Smooth muscle cell (in vitro differentiated cells): ENCODE results near the gene MRPL44. TPM values are rescaled to one million over a fixed set of nuclear protein-coding genes. Genes with fewer than 3 reads are reported as not detected.

Experiments used
- DNase-seq: peaks from one replicate; lab custom pipeline; 2025; ENCODE audit not compliant: unreplicated experiment; lab: John Stamatoyannopoulos, UW
- H2AFZ ChIP-seq: fragments of 200-600 bp; sonication (generic); 2 replicates; pipeline ENCODE4 v1.6.0; 2016; ENCODE audit warnings: antibody characterized with exemption, low read depth, mild to moderate bottlenecking
- H3F3A ChIP-seq: fragments of 200-600 bp; sonication (generic); 2 replicates; pipeline ENCODE4 v1.6.0; 2017; ENCODE audit warnings: antibody characterized with exemption, low read depth
- H3K27ac ChIP-seq: fragments of 200-600 bp; sonication (generic); 2 replicates; pipeline ENCODE4 v1.5.1; 2016; ENCODE audit warnings: low read depth, mild to moderate bottlenecking
- H3K27me3 ChIP-seq: fragments of 200-600 bp; sonication (generic); 2 replicates; pipeline ENCODE4 v1.6.1; 2016; ENCODE audit warnings: low read depth, mild to moderate bottlenecking
- H3K36me3 ChIP-seq: fragments of 200-600 bp; sonication (generic); 2 replicates; pipeline ENCODE4 v1.5.1; 2016; ENCODE audit warnings: low read depth
- H3K4me1 ChIP-seq: fragments of 200-600 bp; sonication (generic); 2 replicates; pipeline ENCODE4 v1.5.1; 2016; ENCODE audit warnings: low read depth
- H3K4me2 ChIP-seq: fragments of 200-600 bp; sonication (generic); 2 replicates; pipeline ENCODE4 v1.6.0; 2016; ENCODE audit warnings: mild to moderate bottlenecking
- H3K4me3 ChIP-seq: fragments of 200-600 bp; sonication (generic); 2 replicates; pipeline ENCODE4 v1.5.1; 2016; ENCODE audit warnings: mild to moderate bottlenecking
- H3K79me2 ChIP-seq: fragments of 200-600 bp; sonication (generic); 2 replicates; pipeline ENCODE4 v1.6.0; 2016; ENCODE audit warnings: low read depth, mild to moderate bottlenecking
- H3K9ac ChIP-seq: fragments of 200-600 bp; sonication (generic); 2 replicates; pipeline ENCODE4 v1.6.0; 2016; ENCODE audit warnings: low read depth
- H3K9me3 ChIP-seq: fragments of 200-600 bp; sonication (generic); replicated peaks from 2 replicates; pipeline ENCODE4 v1.5.1; 2016; ENCODE audit warnings: low read depth
- H4K20me1 ChIP-seq: fragments of 200-600 bp; sonication (generic); 2 replicates; pipeline ENCODE4 v1.6.0; 2016; ENCODE audit warnings: low read depth
- WGBS: methylation state at CpG from one replicate; pipeline ENCODE4 v1.1.7; 2016; ENCODE audit warnings: low lambda C conversion rate; 5-methylcytosine and 5-hydroxymethylcytosine counted together
- polyA plus RNA-seq: library from polyadenylated mRNA; unstranded; fragments of >200 nt; fragmentation: Nextera tagmentation; extraction: Ambion mirVana; gene quantifications from 2 replicates; pipeline ENCODE4 v1.2.1, GENCODE V29; 2016
- total RNA-seq: library from RNA; depleted of rRNA; stranded (reverse); fragments of >200 nt; gene quantifications from 2 replicates; pipeline ENCODE4 v1.2.3, GENCODE V29; 2014
- TF ChIP-seq, protein P1 (sequence below): fragments of 200-600 bp; sonication (generic); IDR thresholded peaks from 2 replicates; pipeline ENCODE4 v1.5.1; 2017; ENCODE audit warnings: borderline replicate concordance, mild to moderate bottlenecking, antibody characterized with exemption; ENCODE audit not compliant: insufficient read depth, poor library complexity, severe bottlenecking

Gene MRPL44
- total and polyA plus RNA-seq, 2 experiments from 2014 or later = 23.5 to 34.5 TPM

DNA sequence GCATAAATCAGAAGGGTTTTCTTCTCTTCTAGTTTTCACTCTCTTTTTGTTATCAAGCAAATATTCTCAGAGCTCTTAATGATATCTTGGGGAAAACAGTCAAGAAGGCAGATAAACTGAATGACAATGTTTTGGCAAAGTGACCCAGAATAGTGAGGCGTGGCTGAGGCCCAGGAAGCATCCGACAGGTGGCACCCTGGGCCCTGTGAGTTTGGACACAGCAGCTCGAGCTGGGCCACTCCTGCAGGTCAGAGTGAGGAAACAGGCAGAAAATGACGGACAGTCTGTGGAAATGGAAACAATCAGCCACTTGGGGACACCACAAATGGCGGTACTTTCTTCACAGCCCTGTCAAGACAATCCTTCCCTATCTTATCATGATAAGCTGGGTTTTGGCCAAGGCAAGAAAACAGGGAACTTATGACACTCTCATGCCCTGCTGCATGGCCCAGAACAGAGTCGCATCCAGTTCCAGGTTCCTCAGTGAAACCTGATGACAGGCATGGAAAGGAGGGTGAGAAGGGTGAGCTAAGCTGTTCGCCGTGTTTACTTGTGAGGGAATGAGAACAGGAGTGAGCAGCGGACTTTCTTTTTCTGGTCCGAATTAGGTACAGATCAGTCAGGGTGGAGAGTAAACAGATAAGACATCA is 32.1 kb downstream of the MRPL44 start:
- H3K27ac ChIP-seq = no peak overlapping the region
- H3K9ac ChIP-seq = no peak overlapping the region
- no peak overlapping the region for H2AFZ ChIP-seq
- H4K20me1 ChIP-seq = peaks cover 6% of the 10 kb centered on the region
- no peak overlapping the region for H3K4me2 ChIP-seq
- H3K4me1 ChIP-seq = no peaks in the 10 kb centered on the region
- peaks cover 8% of the 10 kb centered on the region for H3F3A ChIP-seq
- no peaks in the 10 kb centered on the region for H3K9me3 ChIP-seq
- no peaks in the 10 kb centered on the region for H3K79me2 ChIP-seq
- 90% methylated on average over 10 of the region's 10 CpGs for WGBS
- H3K36me3 ChIP-seq = peaks cover 10% of the 10 kb centered on the region
- no peaks in the 10 kb centered on the region for H3K27me3 ChIP-seq
- no peak for DNase-seq
- TF ChIP-seq, protein P1, sequence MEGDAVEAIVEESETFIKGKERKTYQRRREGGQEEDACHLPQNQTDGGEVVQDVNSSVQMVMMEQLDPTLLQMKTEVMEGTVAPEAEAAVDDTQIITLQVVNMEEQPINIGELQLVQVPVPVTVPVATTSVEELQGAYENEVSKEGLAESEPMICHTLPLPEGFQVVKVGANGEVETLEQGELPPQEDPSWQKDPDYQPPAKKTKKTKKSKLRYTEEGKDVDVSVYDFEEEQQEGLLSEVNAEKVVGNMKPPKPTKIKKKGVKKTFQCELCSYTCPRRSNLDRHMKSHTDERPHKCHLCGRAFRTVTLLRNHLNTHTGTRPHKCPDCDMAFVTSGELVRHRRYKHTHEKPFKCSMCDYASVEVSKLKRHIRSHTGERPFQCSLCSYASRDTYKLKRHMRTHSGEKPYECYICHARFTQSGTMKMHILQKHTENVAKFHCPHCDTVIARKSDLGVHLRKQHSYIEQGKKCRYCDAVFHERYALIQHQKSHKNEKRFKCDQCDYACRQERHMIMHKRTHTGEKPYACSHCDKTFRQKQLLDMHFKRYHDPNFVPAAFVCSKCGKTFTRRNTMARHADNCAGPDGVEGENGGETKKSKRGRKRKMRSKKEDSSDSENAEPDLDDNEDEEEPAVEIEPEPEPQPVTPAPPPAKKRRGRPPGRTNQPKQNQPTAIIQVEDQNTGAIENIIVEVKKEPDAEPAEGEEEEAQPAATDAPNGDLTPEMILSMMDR = no peak
- no peak overlapping the region for H3K4me3 ChIP-seq

DNA sequence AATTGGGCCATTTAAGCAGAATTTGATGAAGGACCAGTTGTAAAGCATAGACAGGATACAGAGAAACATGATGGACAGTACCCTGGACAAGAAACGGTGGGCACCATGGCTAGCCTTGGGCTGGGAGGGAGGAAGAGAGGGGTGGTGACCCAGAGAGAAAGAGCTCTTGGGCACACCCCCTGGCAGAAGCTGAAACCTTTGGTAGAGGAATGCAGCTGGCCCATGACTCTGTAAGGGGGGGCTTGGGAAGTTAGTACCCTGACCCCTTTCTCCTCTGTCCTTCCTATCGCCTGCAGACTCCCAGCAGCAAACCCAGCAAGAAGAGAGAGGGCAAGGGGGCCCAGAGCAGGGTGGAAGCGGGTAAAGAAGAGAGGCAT is 32.6 kb downstream of the MRPL44 start:
- H3K4me2 ChIP-seq = no peak overlapping the region
- H2AFZ ChIP-seq = no peak overlapping the region
- H3K4me3 ChIP-seq = no peak overlapping the region
- peaks cover 10% of the 10 kb centered on the region for H3K36me3 ChIP-seq
- TF ChIP-seq, protein P1 = no peak
- no peaks in the 10 kb centered on the region for H3K79me2 ChIP-seq
- peaks cover 13% of the 10 kb centered on the region for H3F3A ChIP-seq
- DNase-seq = no peak
- H3K4me1 ChIP-seq = no peaks in the 10 kb centered on the region
- H3K9me3 ChIP-seq = no peaks in the 10 kb centered on the region
- H3K27ac ChIP-seq = no peak overlapping the region
- no peak overlapping the region for H3K9ac ChIP-seq
- no peaks in the 10 kb centered on the region for H3K27me3 ChIP-seq
- peaks cover 6% of the 10 kb centered on the region for H4K20me1 ChIP-seq
- WGBS = 95% methylated on average over 3 of the region's 3 CpGs

DNA sequence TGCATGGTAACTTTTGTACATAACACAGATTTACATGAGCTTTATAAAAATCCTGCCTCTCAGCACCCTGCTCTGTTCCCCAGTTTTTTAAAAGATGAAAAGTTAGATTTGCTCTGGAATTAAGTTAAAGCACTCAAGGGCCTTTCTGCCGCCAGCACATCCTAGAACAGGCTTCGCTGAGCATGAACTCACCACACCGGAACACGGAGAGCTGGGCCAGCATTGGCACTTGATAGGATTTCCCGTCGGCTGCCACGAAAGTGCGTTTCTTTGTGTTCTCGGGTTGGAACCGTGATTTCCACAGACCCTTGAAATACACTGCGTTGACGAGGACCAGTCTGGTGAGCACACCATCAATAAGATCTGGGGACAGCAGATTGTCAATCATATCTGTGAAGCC is 34.3 kb downstream of the MRPL44 start:
- WGBS = 96% methylated on average over 12 of the region's 12 CpGs
- Histone ChIP-seq H3K9ac (no peak overlapping the region), H2AFZ (no peak overlapping the region), H3K36me3 (peaks cover 10% of the 10 kb centered on the region), H3K27ac (peak overlapping the region; percentile 21), H3K79me2 (no peaks in the 10 kb centered on the region), H3F3A (peaks cover 13% of the 10 kb centered on the region), H3K4me2 (no peak overlapping the region), H3K9me3 (no peaks in the 10 kb centered on the region), H3K4me1 (no peaks in the 10 kb centered on the region), H4K20me1 (peaks cover 6% of the 10 kb centered on the region), H3K4me3 (no peak overlapping the region), H3K27me3 (no peaks in the 10 kb centered on the region)
- no peak for DNase-seq
- TF ChIP-seq, protein P1 = no peak

DNA sequence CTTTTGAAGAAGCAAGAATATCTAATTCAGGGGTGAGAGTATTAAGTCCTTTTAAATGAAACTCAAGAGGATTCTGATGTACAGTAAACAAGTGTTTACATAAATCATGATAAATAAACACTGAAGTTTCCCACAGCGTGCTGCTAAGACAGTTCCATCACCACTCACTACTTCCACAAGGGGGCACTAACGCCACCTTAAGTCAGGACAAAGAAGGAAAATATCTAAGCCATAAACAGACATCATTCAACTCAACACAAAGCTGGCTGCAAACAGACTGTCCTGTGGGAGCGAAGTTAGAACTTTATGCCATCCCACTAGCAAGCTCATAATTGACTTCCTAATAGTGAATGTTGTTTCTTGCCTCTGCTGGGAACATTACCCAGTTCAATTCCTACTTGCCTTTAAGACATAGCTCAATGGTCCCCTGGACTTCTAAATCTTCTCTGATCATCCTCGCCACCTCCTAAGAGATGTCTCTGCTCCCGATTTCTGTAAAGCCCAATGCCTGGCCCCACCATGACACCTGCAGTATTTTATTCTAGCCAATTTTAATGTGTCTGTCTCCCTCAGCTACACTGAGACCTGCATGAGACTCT is 36.5 kb downstream of the MRPL44 start:
- no peak for DNase-seq
- Histone ChIP-seq H3F3A (peaks cover 13% of the 10 kb centered on the region), H3K36me3 (peaks cover 7% of the 10 kb centered on the region), H3K9ac (no peak overlapping the region), H3K4me1 (no peaks in the 10 kb centered on the region), H2AFZ (no peak overlapping the region), H3K27ac (peak overlapping the region; percentile 81), H3K27me3 (no peaks in the 10 kb centered on the region), H3K4me3 (no peak overlapping the region), H3K4me2 (no peak overlapping the region), H3K79me2 (no peaks in the 10 kb centered on the region), H4K20me1 (peaks cover 13% of the 10 kb centered on the region), H3K9me3 (no peaks in the 10 kb centered on the region)
- WGBS = 43% methylated on average over 5 of the region's 5 CpGs
- TF ChIP-seq, protein P1 = peak; percentile 77
